ENCODE data around the gene PCDH9.

Gene PCDH9

DNA sequence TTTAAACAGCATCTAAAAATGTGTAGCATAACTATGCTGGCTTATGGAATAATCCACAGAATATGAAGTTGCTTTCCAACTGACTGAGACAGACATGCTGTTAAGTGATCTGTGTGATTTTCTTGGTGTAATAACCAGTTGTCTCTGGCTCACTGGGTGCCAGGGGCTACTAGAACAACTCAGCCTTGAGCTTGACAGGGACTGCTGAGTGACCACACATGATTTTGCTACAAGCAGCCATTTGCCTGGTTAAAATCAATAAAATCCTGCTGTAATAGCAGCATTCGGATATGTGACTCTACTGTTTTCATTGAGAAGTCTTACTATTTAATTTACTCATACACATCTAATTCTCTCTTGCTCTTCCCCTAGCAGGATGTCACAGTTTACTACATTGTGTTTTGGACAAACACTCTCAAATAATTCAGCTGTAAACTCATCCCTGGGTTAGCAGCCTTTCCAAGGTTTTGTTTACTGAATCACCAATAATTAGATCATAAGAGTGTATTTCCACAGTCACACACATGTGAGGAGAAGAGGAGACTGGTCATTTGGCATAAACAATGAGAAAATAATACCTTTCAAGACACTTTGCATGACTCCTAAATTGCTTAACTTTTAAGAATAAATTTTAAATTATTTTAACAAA lies 426.2 kb downstream of the PCDH9 start:
- Histone ChIP-seq H3K4me2 (ENCODE audit: low read depth, low read length, poor library complexity, severe bottlenecking) (no peak overlapping the region), H3F3A (ENCODE audit: insufficient read depth) (no peaks in the 10 kb centered on the region), H3K4me3 (ENCODE audit: insufficient read depth, low read length, poor library complexity, severe bottlenecking) (no peak overlapping the region), H3K9ac (ENCODE audit: low read length) (no peak overlapping the region), H3K27ac (ENCODE audit: low read depth, low read length) (no peak overlapping the region), H3K9me2 (replicated peaks; ENCODE audit: insufficient read depth, low read length) (no peaks in the 10 kb centered on the region), H3K79me2 (ENCODE audit: insufficient read depth, low read length) (no peaks in the 10 kb centered on the region), H3K27me3 (ENCODE audit: low read length) (no peaks in the 10 kb centered on the region), H3K36me3 (ENCODE audit: low read length) (no peaks in the 10 kb centered on the region), H3K9me3 (ENCODE audit: insufficient read depth, low read length) (no peaks in the 10 kb centered on the region), H4K20me1 (ENCODE audit: low read depth, low read length) (no peaks in the 10 kb centered on the region), H2AFZ (ENCODE audit: low read depth, low read length, severe bottlenecking) (no peak overlapping the region)
- TF ChIP-seq EZH2phosphoT487 (conservative IDR thresholded peaks at IDR 0.05; ENCODE audit: low read length), result no peak
- TF ChIP-seq, protein P1, sequence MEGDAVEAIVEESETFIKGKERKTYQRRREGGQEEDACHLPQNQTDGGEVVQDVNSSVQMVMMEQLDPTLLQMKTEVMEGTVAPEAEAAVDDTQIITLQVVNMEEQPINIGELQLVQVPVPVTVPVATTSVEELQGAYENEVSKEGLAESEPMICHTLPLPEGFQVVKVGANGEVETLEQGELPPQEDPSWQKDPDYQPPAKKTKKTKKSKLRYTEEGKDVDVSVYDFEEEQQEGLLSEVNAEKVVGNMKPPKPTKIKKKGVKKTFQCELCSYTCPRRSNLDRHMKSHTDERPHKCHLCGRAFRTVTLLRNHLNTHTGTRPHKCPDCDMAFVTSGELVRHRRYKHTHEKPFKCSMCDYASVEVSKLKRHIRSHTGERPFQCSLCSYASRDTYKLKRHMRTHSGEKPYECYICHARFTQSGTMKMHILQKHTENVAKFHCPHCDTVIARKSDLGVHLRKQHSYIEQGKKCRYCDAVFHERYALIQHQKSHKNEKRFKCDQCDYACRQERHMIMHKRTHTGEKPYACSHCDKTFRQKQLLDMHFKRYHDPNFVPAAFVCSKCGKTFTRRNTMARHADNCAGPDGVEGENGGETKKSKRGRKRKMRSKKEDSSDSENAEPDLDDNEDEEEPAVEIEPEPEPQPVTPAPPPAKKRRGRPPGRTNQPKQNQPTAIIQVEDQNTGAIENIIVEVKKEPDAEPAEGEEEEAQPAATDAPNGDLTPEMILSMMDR (IDR thresholded peaks at IDR 0.05; ENCODE audit: insufficient read depth, low read length, poor library complexity, severe bottlenecking), result no peak

DNA sequence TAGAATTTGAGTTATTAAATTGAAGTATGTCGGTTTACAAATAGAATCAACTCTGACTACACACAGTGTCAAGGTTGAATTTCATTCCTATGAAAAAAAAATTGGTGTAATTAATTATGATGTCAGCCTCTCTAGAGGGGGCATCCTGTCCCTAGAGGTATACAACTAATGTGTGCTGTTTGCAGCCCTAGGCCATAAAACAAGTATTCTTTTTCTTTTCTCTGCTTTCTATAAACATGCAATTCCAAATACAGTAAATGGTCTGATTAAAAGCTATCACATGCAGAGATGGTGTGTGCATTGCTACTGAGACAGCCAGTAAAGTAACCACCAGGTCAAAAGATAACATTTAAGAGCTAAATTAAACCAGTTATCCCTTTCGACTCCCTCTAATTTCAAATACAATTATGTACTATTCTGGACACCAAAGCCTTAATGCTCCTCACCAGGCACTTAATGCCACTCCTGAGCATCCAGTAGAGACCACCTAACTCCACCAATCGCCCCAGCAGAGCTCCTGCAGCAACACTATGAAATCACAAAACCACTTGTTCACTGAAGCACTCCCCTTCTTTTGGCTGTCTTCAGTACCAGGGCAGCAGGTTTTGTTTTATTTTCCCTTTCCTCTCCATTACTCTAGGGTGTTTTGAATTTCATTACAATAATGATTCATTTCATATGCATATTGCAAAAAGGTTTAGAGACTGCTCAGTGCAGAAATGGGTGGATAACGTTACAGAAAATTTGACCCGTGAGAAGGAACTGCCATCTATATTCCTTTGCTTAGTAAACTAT lies 426.9 kb downstream of the PCDH9 start:
- H3K4me3 ChIP-seq (ENCODE audit: insufficient read depth, low read length, poor library complexity, severe bottlenecking), result no peak overlapping the region
- H3K27me3 ChIP-seq (ENCODE audit: low read length), result no peaks in the 10 kb centered on the region
- H3K27ac ChIP-seq (ENCODE audit: low read depth, low read length), result no peak overlapping the region
- no peaks in the 10 kb centered on the region for H4K20me1 ChIP-seq (ENCODE audit: low read depth, low read length)
- H3K9me3 ChIP-seq (ENCODE audit: insufficient read depth, low read length), result no peaks in the 10 kb centered on the region
- no peaks in the 10 kb centered on the region for H3K9me2 ChIP-seq (replicated peaks; ENCODE audit: insufficient read depth, low read length)
- H3K36me3 ChIP-seq (ENCODE audit: low read length), result no peaks in the 10 kb centered on the region
- peak overlapping the region; percentile 50 for H2AFZ ChIP-seq (ENCODE audit: low read depth, low read length, severe bottlenecking)
- TF ChIP-seq, protein P1 (IDR thresholded peaks at IDR 0.05; ENCODE audit: insufficient read depth, low read length, poor library complexity, severe bottlenecking), result no peak
- TF ChIP-seq EZH2phosphoT487 (conservative IDR thresholded peaks at IDR 0.05; ENCODE audit: low read length), result no peak
- no peak overlapping the region for H3K4me2 ChIP-seq (ENCODE audit: low read depth, low read length, poor library complexity, severe bottlenecking)
- H3K9ac ChIP-seq (ENCODE audit: low read length), result no peak overlapping the region
- H3K79me2 ChIP-seq (ENCODE audit: insufficient read depth, low read length), result no peaks in the 10 kb centered on the region
- H3F3A ChIP-seq (ENCODE audit: insufficient read depth), result no peaks in the 10 kb centered on the region

DNA sequence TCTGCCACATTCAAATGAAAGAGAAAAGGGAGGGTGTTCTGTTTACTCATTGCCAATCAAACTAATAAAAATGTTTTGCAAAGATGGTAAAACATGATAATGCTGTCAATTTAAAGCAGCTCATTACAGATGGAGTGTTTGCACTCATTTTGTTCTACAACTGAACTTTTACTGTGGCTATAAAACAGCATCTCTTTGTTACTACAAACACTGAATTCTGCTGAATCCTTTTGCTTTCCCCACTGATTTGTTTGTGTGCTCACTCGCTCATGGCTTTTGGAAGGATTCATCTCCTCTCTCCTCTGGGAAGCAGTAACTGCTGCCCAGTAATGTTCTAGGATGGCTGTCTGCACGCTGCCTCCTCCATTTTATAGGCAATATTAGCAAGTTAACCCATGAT lies 434.5 kb downstream of the PCDH9 start:
- Histone ChIP-seq H3K79me2 (ENCODE audit: insufficient read depth, low read length) (no peaks in the 10 kb centered on the region), H3K27ac (ENCODE audit: low read depth, low read length) (no peak overlapping the region), H3K4me3 (ENCODE audit: insufficient read depth, low read length, poor library complexity, severe bottlenecking) (no peak overlapping the region), H3F3A (ENCODE audit: insufficient read depth) (no peaks in the 10 kb centered on the region), H3K27me3 (ENCODE audit: low read length) (no peaks in the 10 kb centered on the region), H3K36me3 (ENCODE audit: low read length) (no peaks in the 10 kb centered on the region), H3K4me2 (ENCODE audit: low read depth, low read length, poor library complexity, severe bottlenecking) (peak overlapping the region; percentile 77), H3K9me2 (replicated peaks; ENCODE audit: insufficient read depth, low read length) (no peaks in the 10 kb centered on the region), H4K20me1 (ENCODE audit: low read depth, low read length) (no peaks in the 10 kb centered on the region), H3K9me3 (ENCODE audit: insufficient read depth, low read length) (no peaks in the 10 kb centered on the region), H3K9ac (ENCODE audit: low read length) (no peak overlapping the region), H2AFZ (ENCODE audit: low read depth, low read length, severe bottlenecking) (peak overlapping the region; percentile 16)
- TF ChIP-seq, protein P1 (IDR thresholded peaks at IDR 0.05; ENCODE audit: insufficient read depth, low read length, poor library complexity, severe bottlenecking), result no peak
- TF ChIP-seq EZH2phosphoT487 (conservative IDR thresholded peaks at IDR 0.05; ENCODE audit: low read length), result no peak

Measured in SU-DHL-6 (cell line).